ENCODE measurements around the gene METTL24. TPM values are rescaled to one million over a fixed set of nuclear protein-coding genes. Genes with fewer than 3 reads are reported as not detected.
A peak's percentile ranks its signal among the peaks of the same experiment; 100 is the strongest.

Gene METTL24, protein sequence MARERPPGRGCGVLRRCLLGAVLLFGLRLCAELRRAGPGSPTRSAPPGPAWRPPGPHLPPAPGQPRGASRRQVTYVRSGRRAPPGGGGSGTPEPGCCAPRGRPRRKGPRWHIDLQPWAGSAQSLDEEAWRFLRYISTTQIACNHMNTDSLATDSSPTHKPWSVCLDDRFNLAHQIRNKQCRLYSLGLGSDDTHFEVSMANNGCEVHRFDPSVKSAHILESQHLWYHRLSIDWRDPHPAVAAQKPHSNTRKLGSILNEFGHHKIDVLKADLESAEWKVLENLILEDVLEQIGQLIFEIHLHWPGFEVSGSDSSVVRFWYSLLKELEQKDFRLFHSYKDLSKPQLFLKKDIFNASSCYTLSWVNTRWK
- total RNA-seq, result 10 to 100 TPM in 2 of 7 donors, 1 to 10 TPM in 5; 5.7 to 13.5 (median 9.2) TPM
- 1 to 10 TPM; 2.0 to 5.6 TPM for polyA plus RNA-seq
- long read RNA-seq, donor 1, partial matches to known transcripts, result 0 of 3 reads
- long read RNA-seq, donor 1, other reads (novel, unspliced or antisense), result 3 of 3 reads
- long read RNA-seq, donor 2, partial matches to known transcripts, result 0 of 1 reads
- long read RNA-seq, donor 2, other reads (novel, unspliced or antisense), result 0 of 1 reads
- long read RNA-seq, donor 3, partial matches to known transcripts, result 0 of 11 reads
- long read RNA-seq, donor 3, other reads (novel, unspliced or antisense), result 7 of 11 reads

DNA sequence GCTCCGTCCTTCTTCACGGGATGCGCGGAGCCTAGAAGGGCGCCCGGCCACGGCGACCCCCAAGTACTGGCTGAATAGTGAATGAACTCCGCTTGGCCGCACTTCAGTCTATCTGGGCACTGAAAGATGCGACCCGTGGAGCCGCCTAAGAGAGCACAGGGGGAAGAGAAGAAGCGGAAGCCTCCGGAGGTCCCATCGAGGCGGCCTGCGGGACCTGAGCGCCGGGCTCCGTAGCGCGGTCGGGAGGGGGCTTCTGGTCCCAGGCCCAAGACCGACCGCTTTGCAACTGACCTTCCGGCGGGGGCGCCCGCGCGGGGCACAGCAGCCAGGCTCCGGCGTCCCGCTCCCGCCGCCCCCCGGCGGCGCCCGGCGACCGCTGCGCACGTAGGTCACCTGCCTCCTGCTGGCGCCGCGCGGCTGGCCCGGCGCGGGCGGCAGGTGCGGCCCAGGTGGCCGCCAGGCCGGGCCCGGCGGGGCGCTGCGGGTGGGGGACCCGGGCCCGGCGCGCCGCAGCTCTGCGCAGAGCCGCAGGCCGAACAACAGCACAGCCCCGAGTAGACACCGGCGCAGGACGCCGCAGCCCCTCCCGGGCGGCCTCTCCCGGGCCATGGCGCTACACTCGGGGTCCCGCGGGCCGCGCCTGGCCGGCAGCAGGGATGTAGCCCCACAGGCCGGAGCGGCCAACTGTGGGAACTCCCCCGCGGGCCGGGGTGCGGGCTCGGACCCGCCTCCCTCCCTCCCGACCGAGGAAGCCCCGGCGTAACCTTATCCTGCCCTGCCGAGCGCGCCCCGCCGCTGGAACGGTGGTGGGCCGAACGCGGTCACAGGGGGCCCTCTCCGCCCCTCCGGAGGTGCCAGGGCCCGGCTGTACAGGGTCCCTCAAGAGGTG, at the start of gene METTL24:
TSS of gene METTL24 (minus strand) at position 686 of the 889 bp plus-strand sequence. CDS start at position 609, 77 bp downstream.
- Histone ChIP-seq H3K27me3 (no peaks in the 10 kb centered on the region), H3K4me1 (ENCODE audit: insufficient read depth) (peaks cover 3% of the 10 kb centered on the region), H3K27ac (peak within 1 kb of the TSS; percentile 69 to 93), H3K9me3 (no peaks in the 10 kb centered on the region), H3K36me3 (no peaks in the 10 kb centered on the region), H3K4me3 (peak within 1 kb of the TSS; percentile 72)
- TF ChIP-seq, protein P1, sequence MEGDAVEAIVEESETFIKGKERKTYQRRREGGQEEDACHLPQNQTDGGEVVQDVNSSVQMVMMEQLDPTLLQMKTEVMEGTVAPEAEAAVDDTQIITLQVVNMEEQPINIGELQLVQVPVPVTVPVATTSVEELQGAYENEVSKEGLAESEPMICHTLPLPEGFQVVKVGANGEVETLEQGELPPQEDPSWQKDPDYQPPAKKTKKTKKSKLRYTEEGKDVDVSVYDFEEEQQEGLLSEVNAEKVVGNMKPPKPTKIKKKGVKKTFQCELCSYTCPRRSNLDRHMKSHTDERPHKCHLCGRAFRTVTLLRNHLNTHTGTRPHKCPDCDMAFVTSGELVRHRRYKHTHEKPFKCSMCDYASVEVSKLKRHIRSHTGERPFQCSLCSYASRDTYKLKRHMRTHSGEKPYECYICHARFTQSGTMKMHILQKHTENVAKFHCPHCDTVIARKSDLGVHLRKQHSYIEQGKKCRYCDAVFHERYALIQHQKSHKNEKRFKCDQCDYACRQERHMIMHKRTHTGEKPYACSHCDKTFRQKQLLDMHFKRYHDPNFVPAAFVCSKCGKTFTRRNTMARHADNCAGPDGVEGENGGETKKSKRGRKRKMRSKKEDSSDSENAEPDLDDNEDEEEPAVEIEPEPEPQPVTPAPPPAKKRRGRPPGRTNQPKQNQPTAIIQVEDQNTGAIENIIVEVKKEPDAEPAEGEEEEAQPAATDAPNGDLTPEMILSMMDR (IDR thresholded peaks at IDR 0.05), result no peak
- TF ChIP-seq EP300 (IDR thresholded peaks at IDR 0.05) (no peak), POLR2A (IDR thresholded peaks at IDR 0.05) (no peak)
- WGBS, 3 donors, result 1 to 3% (median 1%) methylated on average over 41 to 107 of the region's 107 CpGs
- intact Hi-C loops (cut with DNase I), result loop anchor here in 1 of 4 donors (5.0 kb wide), 1 partner anchor 36 kb away; no protein-coding TSS in a partner anchor
- DNase-seq, result peak; percentile 57 to 72 (median 65)

DNA sequence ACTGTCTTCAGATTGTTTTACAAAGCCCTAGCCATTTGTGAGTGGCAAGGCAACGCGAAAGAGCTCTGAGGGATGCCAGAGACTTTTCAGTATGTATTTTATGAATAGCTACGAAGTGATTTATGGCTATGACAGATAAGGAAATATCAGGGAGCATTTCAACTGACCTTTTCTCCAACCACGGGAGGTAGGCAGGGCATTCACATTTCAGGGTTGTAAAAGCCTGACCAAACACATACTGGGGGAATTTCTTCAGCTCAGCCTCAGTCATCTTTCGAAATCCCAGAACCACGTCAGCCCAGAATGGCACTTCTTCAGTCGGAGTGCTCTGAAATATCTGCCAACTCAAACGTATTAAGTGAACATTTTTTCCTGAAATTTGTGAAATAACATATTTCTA, 46.5 kb upstream of the METTL24 start:
- Histone ChIP-seq H3K4me1 (ENCODE audit: insufficient read depth) (peaks cover 2% of the 10 kb centered on the region), H3K9me3 (no peaks in the 10 kb centered on the region), H3K27ac (no peak overlapping the region), H3K36me3 (no peaks in the 10 kb centered on the region), H3K27me3 (no peaks in the 10 kb centered on the region), H3K4me3 (no peak overlapping the region)
- DNase-seq, result no peak
- TF ChIP-seq EP300 (IDR thresholded peaks at IDR 0.05) (no peak), POLR2A (IDR thresholded peaks at IDR 0.05) (no peak)
- TF ChIP-seq, protein P1 (IDR thresholded peaks at IDR 0.05), result no peak
- intact Hi-C loops (cut with DNase I), result no loop called here
- 48 to 58% (median 56%) methylated on average over 8 of the region's 8 CpGs for WGBS, 3 donors

DNA sequence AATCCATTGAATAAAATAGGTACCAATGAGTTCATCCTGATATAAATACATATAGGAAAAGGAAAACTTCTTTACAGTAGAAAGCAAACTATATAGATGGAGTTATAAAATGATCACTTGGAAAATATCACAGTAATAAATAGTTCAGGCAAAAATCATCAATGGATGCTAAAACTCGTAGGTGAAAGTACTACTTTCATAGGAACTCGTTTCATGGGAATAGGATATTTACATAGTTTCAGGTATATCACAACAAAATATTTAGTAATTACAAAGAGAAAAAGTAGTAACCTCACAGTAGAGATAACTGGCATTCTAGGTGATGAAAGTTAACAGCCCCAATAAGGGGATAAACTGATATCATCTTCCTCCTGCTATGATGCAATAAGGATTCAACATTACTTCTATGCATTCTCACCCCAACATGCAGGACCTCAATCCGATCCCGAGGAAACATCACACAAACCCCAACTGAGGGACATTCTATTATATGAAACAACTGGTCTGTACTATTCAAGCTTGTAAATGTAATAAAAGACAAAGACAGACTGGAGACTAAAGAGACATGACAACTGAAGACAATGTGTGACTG, 43.5 kb upstream of the METTL24 start:
- Histone ChIP-seq H3K27ac (no peak overlapping the region), H3K4me3 (no peak overlapping the region), H3K9me3 (no peaks in the 10 kb centered on the region), H3K36me3 (no peaks in the 10 kb centered on the region), H3K27me3 (no peaks in the 10 kb centered on the region), H3K4me1 (ENCODE audit: insufficient read depth) (peaks cover 3% of the 10 kb centered on the region)
- DNase-seq, result no peak
- 84 to 90% (median 90%) methylated on average over 4 of the region's 4 CpGs for WGBS, 3 donors
- intact Hi-C loops (cut with DNase I), result no loop called here
- no peak for TF ChIP-seq POLR2A (IDR thresholded peaks at IDR 0.05)
- TF ChIP-seq, protein P1 (IDR thresholded peaks at IDR 0.05), result no peak

DNA sequence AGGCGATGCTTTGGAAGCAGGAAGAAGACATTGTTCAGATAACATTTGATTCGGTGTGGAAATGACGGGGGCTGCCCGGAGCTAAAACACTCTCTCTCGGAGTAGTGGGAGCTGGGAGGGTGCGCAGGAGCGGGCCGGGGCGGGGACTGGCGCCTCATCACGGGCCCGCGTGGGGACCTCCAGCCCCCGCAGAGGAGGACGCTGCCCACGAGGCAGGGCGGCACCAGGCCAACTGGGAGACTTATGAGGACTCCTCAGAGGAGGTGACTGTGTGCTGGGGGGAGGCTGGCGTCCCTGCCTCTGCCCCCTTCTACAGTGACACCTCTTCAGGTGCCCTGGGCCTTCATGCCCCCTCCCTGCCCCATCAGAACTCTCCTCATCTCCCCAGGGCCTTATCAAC, 42.1 kb upstream of the METTL24 start:
- Histone ChIP-seq H3K4me3 (peak overlapping the region; percentile 17), H3K27me3 (no peaks in the 10 kb centered on the region), H3K4me1 (ENCODE audit: insufficient read depth) (peaks cover 6% of the 10 kb centered on the region), H3K27ac (no peak overlapping the region), H3K9me3 (no peaks in the 10 kb centered on the region), H3K36me3 (no peaks in the 10 kb centered on the region)
- no peak for TF ChIP-seq EP300 (IDR thresholded peaks at IDR 0.05)
- no peak for TF ChIP-seq POLR2A (IDR thresholded peaks at IDR 0.05)
- TF ChIP-seq, protein P1 (IDR thresholded peaks at IDR 0.05), result no peak
- intact Hi-C loops (cut with DNase I), result no loop called here
- WGBS, 3 donors, result 43 to 73% (median 50%) methylated on average over 17 to 18 of the region's 18 CpGs
- peak in 3 of 5 donors; percentile 16 to 45 (median 27) for DNase-seq

All from ovary (tissue), 10 donors.